Measurements from ENCODE around the gene HECTD1.

DNA sequence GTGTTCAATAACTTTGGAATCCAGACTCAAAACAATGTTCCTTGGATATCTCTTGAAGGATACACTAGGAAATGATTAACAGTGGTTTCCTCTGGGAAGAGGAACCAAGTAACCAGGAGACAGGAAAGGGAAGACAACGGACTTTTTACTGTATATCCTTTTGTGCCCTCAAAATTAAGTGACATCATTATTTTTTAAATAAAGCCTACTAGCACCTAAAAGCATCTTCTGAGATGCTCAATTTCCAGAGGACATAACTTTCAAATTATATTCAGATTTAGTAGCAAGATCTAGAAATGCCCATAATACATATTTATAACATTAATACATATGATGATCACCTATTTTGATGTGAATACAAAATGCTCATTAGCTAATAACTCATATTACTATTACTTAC is 6.5 kb downstream of the HECTD1 start:
- TF ChIP-seq, protein P1, sequence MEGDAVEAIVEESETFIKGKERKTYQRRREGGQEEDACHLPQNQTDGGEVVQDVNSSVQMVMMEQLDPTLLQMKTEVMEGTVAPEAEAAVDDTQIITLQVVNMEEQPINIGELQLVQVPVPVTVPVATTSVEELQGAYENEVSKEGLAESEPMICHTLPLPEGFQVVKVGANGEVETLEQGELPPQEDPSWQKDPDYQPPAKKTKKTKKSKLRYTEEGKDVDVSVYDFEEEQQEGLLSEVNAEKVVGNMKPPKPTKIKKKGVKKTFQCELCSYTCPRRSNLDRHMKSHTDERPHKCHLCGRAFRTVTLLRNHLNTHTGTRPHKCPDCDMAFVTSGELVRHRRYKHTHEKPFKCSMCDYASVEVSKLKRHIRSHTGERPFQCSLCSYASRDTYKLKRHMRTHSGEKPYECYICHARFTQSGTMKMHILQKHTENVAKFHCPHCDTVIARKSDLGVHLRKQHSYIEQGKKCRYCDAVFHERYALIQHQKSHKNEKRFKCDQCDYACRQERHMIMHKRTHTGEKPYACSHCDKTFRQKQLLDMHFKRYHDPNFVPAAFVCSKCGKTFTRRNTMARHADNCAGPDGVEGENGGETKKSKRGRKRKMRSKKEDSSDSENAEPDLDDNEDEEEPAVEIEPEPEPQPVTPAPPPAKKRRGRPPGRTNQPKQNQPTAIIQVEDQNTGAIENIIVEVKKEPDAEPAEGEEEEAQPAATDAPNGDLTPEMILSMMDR (IDR thresholded peaks at IDR 0.05 in 2 of 3, conservative IDR thresholded peaks at IDR 0.05 in 1 of 3; ENCODE audit: borderline replicate concordance in 1 of 3, insufficient read depth in 1 of 3, low read depth in 2 of 3, low read length in 2 of 3), result no peak
- TF ChIP-seq, protein P2, sequence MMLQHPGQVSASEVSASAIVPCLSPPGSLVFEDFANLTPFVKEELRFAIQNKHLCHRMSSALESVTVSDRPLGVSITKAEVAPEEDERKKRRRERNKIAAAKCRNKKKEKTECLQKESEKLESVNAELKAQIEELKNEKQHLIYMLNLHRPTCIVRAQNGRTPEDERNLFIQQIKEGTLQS (IDR thresholded peaks at IDR 0.05), result no peak
- TF ChIP-seq POLR2A (IDR thresholded peaks at IDR 0.05; ENCODE audit: borderline replicate concordance, extremely low read depth, insufficient read depth, insufficient read length) (no peak), REST (IDR thresholded peaks at IDR 0.05; ENCODE audit: low read depth) (no peak), MAX (IDR thresholded peaks at IDR 0.05) (no peak), EZH2 (IDR thresholded peaks at IDR 0.05) (no peak), EZH2phosphoT487 (IDR thresholded peaks at IDR 0.05; ENCODE audit: borderline replicate concordance) (no peak), POLR2AphosphoS5 (IDR thresholded peaks at IDR 0.05; ENCODE audit: low read depth, low read length) (no peak), JUND (IDR thresholded peaks at IDR 0.05) (no peak), ZNF274 (IDR thresholded peaks at IDR 0.05; ENCODE audit: low read depth, low read length) (no peak), SIN3A (IDR thresholded peaks at IDR 0.05; ENCODE audit: low read depth) (no peak)

Data from HCT116 (cell line).